ENCODE measurements around the gene OR14J1. TPM values are rescaled to one million over a fixed set of nuclear protein-coding genes. Genes with fewer than 3 reads are reported as not detected.

OR14J1 gene
- total and polyA plus RNA-seq, 2 of the 13 experiments (the other 11 are each of a cell fraction or from before 2014, with no cell fraction given): 0.17 TPM; not detected in 1

GRCh38 chr6:29294499-29294914 lies 7.0 kb upstream of the OR14J1 start (continued):
- TF ChIP-seq CHD2 (IDR thresholded peaks at IDR 0.05; ENCODE audit: low read depth, low read length): no peak
- no peak for TF ChIP-seq GATAD2A (CRISPR knock-in tag; IDR thresholded peaks at IDR 0.05)
- no peak for TF ChIP-seq REPIN1 (CRISPR knock-in tag; IDR thresholded peaks at IDR 0.05; ENCODE audit: borderline replicate concordance, low read depth)

GRCh38 chr6:29295181-29295585 lies 6.3 kb upstream of the OR14J1 start:
- no peak overlapping the region for H3K9ac ChIP-seq (ENCODE audit: insufficient read depth, low read depth, low read length)
- no peaks in the 10 kb centered on the region for H3K9me3 ChIP-seq (ENCODE audit: low read length)
- H3K36me3 ChIP-seq (replicated peaks in 1 of 2; ENCODE audit: control insufficient read depth in 1 of 2, insufficient read depth in 2 of 2, low read length in 2 of 2): no peaks in the 10 kb centered on the region
- ChIA-PET POLR2A (no interaction called here), CTCF (ENCODE audit: low intra/inter-chr PET ratio, low total read pairs) (no interaction called here)
- no TSS peak for BruUV-seq (replicated peaks)
- WGBS (ENCODE audit: low lambda C conversion rate): 16% methylated on average over 6 of the region's 12 CpGs
- H4K20me1 ChIP-seq (ENCODE audit: insufficient read depth, low read length): no peaks in the 10 kb centered on the region
- no peaks in the 10 kb centered on the region; a peak in 1 of 5 replicates for H3K27me3 ChIP-seq (ENCODE audit: control insufficient read depth in 1 of 2, insufficient read depth in 2 of 2, low read length in 2 of 2)
- no peak for FAIRE-seq
- no peak overlapping the region for H3K4me2 ChIP-seq (ENCODE audit: low read depth, low read length)
- H3K4me1 ChIP-seq (ENCODE audit: insufficient read depth, low read length): no peaks in the 10 kb centered on the region
- H3K27ac ChIP-seq (ENCODE audit: extremely low read length, insufficient read depth, low read length): no peak overlapping the region
- ATAC-seq: peak; percentile 30; the same call in 2 of the 3 replicates
- DNase-seq (ENCODE audit: low spot score): no peak
- no peak overlapping the region for H3K4me3 ChIP-seq (replicated peaks in 1 of 3; ENCODE audit: insufficient read depth in 1 of 3, low read depth in 2 of 3, low read length in 3 of 3)
- no peak for TF ChIP-seq ZFP90 (CRISPR knock-in tag; IDR thresholded peaks at IDR 0.05; ENCODE audit: borderline replicate concordance)
- no peak for TF ChIP-seq MLX (CRISPR knock-in tag; IDR thresholded peaks at IDR 0.05)
- TF ChIP-seq PATZ1 (CRISPR knock-in tag; IDR thresholded peaks at IDR 0.05): no peak
- no peak for TF ChIP-seq CHD4 (IDR thresholded peaks at IDR 0.05; ENCODE audit: borderline replicate concordance, low read length)
- TF ChIP-seq SCMH1 (CRISPR knock-in tag; IDR thresholded peaks at IDR 0.05; ENCODE audit: borderline replicate concordance): no peak
- no peak for TF ChIP-seq ZBTB10 (CRISPR knock-in tag; IDR thresholded peaks at IDR 0.05; ENCODE audit: borderline replicate concordance)
- TF ChIP-seq ELF1 (CRISPR knock-in tag; IDR thresholded peaks at IDR 0.05): no peak
- TF ChIP-seq ZNF17 (CRISPR knock-in tag; IDR thresholded peaks at IDR 0.05): no peak
- TF ChIP-seq PAXIP1 (CRISPR knock-in tag; conservative IDR thresholded peaks at IDR 0.05): no peak
- no peak for TF ChIP-seq SMC3 (IDR thresholded peaks at IDR 0.05; ENCODE audit: low read length)
- no peak for TF ChIP-seq ZKSCAN1 (IDR thresholded peaks at IDR 0.05; ENCODE audit: low read length)
- intact Hi-C loops (cut with micrococcal nuclease; ENCODE audit: unreplicated experiment) (no loop called here), in situ Hi-C loops (cut with HindIII; ENCODE audit: extremely low pct_ligation_motif_present, low pct_unique_long_range_greater_than_20kb) (no loop called here)
- no peaks in the 10 kb centered on the region for H3K79me2 ChIP-seq (ENCODE audit: insufficient read depth, low read length)
- no peak overlapping the region for H2AFZ ChIP-seq (ENCODE audit: low read length)
